KMS-11 (cell line): ENCODE results near the gene TOB1.

Experiments used
- H2AFZ ChIP-seq: fragments of 200-600 bp; sonication (generic); 2 replicates; pipeline ENCODE4 v1.6.1; 2016; ENCODE audit warnings: antibody characterized with exemption, mixed run types, low read depth
- H3K27ac ChIP-seq: fragments of 200-600 bp; sonication (generic); 2 replicates; pipeline ENCODE4 v1.6.1; 2016; ENCODE audit warnings: mild to moderate bottlenecking, mixed run types
- H3K27me3 ChIP-seq: fragments of 200-600 bp; sonication (generic); 2 replicates; pipeline ENCODE4 v1.6.1; 2017; ENCODE audit warnings: mild to moderate bottlenecking, low read depth, mixed run types, moderate library complexity; ENCODE audit not compliant: insufficient read depth
- H3K36me3 ChIP-seq: fragments of 200-600 bp; sonication (generic); 2 replicates; pipeline ENCODE4 v1.6.1; 2017; ENCODE audit warnings: mild to moderate bottlenecking, mixed run types; ENCODE audit not compliant: insufficient read depth
- H3K4me1 ChIP-seq: fragments of 200-600 bp; sonication (generic); 2 replicates; pipeline ENCODE4 v1.6.1; 2016; ENCODE audit warnings: mild to moderate bottlenecking, low read depth, mixed run types; ENCODE audit not compliant: poor library complexity, severe bottlenecking
- H3K4me2 ChIP-seq: fragments of 200-600 bp; sonication (generic); 2 replicates; pipeline ENCODE4 v1.7.0; 2016; ENCODE audit warnings: mild to moderate bottlenecking, mixed run types
- H3K4me3 ChIP-seq: fragments of 200-600 bp; sonication (generic); IDR thresholded peaks from 2 replicates; pipeline ENCODE4 v1.6.1; 2017; ENCODE audit warnings: low read depth, low read length, mixed read lengths; ENCODE audit not compliant: insufficient read depth
- H3K79me2 ChIP-seq: fragments of 200-600 bp; sonication (generic); 2 replicates; pipeline ENCODE4 v1.6.1; 2016; ENCODE audit warnings: low read depth, mixed run types; ENCODE audit not compliant: insufficient read depth
- H3K9ac ChIP-seq: fragments of 200-600 bp; sonication (generic); 2 replicates; pipeline ENCODE4 v1.6.1; 2016; ENCODE audit warnings: mild to moderate bottlenecking, mixed run types
- H4K20me1 ChIP-seq: fragments of 200-600 bp; sonication (generic); 2 replicates; pipeline ENCODE4 v1.6.1; 2016; ENCODE audit warnings: mild to moderate bottlenecking, mixed run types; ENCODE audit not compliant: insufficient read depth
- TF ChIP-seq, protein P1 (sequence below): fragments of 200-600 bp; sonication (generic); conservative IDR thresholded peaks from 2 replicates; pipeline ENCODE4 v1.6.1; 2017; ENCODE audit warnings: low read depth, mild to moderate bottlenecking, antibody characterized with exemption, low read length, moderate library complexity, mixed read lengths

Gene TOB1

DNA sequence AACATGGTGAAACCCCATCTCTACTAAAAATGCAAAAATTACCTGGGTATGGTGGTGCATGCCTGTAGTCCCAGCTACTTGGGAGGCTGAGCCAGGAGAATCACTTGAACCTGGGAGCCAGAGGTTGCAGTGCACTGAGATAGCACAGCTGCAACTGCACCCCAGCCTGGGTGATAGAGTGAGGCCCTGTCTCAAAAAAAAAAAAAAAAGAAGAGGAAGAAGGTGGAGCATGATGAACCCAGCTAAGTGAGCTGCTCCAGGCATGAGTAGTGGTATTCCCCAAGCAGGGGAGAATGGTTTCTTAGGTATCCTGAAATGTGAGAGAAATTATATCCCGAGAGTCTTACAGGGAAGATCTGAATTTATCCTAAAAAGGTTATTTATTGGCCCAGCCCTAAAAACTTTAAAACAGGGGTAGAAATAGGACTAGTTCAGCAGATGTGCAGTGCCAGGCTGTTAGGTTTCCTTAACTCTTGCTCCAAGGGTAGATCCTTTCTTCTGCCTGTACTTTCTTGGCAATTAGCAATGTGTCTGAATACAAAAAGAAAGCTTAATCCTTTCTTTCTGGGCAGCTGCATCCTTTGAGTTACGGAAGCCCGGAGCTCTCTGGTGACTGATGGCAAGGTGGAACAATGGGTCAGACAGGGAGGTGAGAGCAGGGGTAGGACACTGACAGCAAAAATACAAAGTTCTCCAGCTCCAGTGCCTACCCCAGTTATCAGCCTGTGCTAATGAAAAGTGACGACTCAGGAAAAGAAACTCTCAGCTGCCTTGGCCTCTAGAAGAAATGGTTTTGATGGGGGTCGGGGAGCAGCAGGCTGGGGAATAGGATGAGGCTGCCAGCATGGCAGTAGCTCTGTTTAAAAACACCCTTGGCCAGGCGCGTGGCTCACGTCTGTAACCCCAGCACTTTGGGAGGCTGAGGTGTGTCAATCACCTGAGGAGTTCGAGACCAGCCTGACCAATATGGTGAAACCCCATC lies 36.5 kb upstream of the TOB1 start:
- no peak overlapping the region for H3K27ac ChIP-seq
- TF ChIP-seq, protein P1, sequence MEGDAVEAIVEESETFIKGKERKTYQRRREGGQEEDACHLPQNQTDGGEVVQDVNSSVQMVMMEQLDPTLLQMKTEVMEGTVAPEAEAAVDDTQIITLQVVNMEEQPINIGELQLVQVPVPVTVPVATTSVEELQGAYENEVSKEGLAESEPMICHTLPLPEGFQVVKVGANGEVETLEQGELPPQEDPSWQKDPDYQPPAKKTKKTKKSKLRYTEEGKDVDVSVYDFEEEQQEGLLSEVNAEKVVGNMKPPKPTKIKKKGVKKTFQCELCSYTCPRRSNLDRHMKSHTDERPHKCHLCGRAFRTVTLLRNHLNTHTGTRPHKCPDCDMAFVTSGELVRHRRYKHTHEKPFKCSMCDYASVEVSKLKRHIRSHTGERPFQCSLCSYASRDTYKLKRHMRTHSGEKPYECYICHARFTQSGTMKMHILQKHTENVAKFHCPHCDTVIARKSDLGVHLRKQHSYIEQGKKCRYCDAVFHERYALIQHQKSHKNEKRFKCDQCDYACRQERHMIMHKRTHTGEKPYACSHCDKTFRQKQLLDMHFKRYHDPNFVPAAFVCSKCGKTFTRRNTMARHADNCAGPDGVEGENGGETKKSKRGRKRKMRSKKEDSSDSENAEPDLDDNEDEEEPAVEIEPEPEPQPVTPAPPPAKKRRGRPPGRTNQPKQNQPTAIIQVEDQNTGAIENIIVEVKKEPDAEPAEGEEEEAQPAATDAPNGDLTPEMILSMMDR = no peak
- H3K36me3 ChIP-seq = no peaks in the 10 kb centered on the region
- peak overlapping the region; percentile 27; the same call in 1 of the 2 replicates for H3K4me2 ChIP-seq
- H4K20me1 ChIP-seq = no peaks in the 10 kb centered on the region
- H3K79me2 ChIP-seq = no peaks in the 10 kb centered on the region
- no peaks in the 10 kb centered on the region for H3K27me3 ChIP-seq
- peak overlapping the region; percentile 34; the same call in 1 of the 2 replicates for H2AFZ ChIP-seq
- no peak overlapping the region for H3K9ac ChIP-seq
- peaks cover 33% of the 10 kb centered on the region for H3K4me1 ChIP-seq
- H3K4me3 ChIP-seq = no peak overlapping the region

- H3K36me3 ChIP-seq = no peaks in the 10 kb centered on the region
- no peaks in the 10 kb centered on the region for H3K27me3 ChIP-seq
- no peaks in the 10 kb centered on the region for H3K79me2 ChIP-seq
- H4K20me1 ChIP-seq = no peaks in the 10 kb centered on the region
- TF ChIP-seq, protein P1 = no peak
- no peak overlapping the region for H3K27ac ChIP-seq
- no peak overlapping the region for H3K9ac ChIP-seq
- H2AFZ ChIP-seq = no peak overlapping the region
- H3K4me3 ChIP-seq = no peak overlapping the region
- H3K4me2 ChIP-seq = no peak overlapping the region
- peaks cover 21% of the 10 kb centered on the region for H3K4me1 ChIP-seq
These were observed 34.3 kb upstream of the TOB1 start for GRCh38 chr17:50900383-50900892.

GRCh38 chr17:50899559-50900319 lies 33.6 kb upstream of the TOB1 start:
- no peak overlapping the region for H3K27ac ChIP-seq
- no peak overlapping the region for H3K4me3 ChIP-seq
- no peaks in the 10 kb centered on the region for H3K27me3 ChIP-seq
- TF ChIP-seq, protein P1 = no peak
- H3K36me3 ChIP-seq = no peaks in the 10 kb centered on the region
- no peaks in the 10 kb centered on the region for H3K79me2 ChIP-seq
- H3K4me1 ChIP-seq = peaks cover 21% of the 10 kb centered on the region
- no peak overlapping the region for H2AFZ ChIP-seq
- no peak overlapping the region for H3K9ac ChIP-seq
- H3K4me2 ChIP-seq = no peak overlapping the region
- H4K20me1 ChIP-seq = no peaks in the 10 kb centered on the region

DNA sequence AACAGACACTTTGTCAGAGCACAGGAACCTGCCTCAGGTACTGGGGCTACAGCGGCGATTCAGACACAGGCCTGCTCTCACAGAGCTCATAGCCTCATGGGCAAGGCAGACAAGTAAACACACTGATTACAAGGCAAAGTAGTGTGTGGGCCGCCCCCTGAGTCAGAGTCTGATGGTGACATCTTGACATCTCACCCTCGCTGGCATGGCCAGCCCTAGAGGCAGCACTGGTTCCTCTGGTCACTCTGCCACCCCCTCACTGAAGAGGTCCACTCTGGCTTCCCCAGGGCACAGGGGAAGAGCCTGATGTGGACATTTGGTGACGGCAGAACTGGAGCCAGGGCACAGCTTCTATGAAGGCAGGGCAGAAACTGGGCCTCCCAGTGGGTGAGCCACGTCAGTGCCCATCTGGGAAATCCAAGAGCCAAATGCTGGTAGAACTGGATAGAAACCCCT lies 32.9 kb upstream of the TOB1 start:
- TF ChIP-seq, protein P1 = no peak

More for the DNA sequence above, 32.9 kb upstream of the TOB1 start:
- Histone ChIP-seq H3K4me1 (peaks cover 20% of the 10 kb centered on the region), H3K27ac (no peak overlapping the region), H3K4me3 (no peak overlapping the region), H3K36me3 (no peaks in the 10 kb centered on the region), H4K20me1 (no peaks in the 10 kb centered on the region), H3K79me2 (no peaks in the 10 kb centered on the region), H2AFZ (no peak overlapping the region), H3K27me3 (no peaks in the 10 kb centered on the region), H3K4me2 (no peak overlapping the region), H3K9ac (no peak overlapping the region)
